HepG2 (cell line): ENCODE data around the gene PSMG1. TPM values are rescaled to one million over a fixed set of nuclear protein-coding genes. Genes with fewer than 3 reads are reported as not detected.
A peak's percentile ranks its signal among the peaks of the same experiment; 100 is the strongest.

Source experiments
- ARID2 ChIP-seq: sonication (generic); formaldehyde crosslinking; IDR thresholded peaks from 2 replicates; pipeline ENCODE4 v1.8.1; 2022; ENCODE audit warnings: mild to moderate bottlenecking, missing genetic modification reagents, borderline replicate concordance
- CEBPZ ChIP-seq: IDR thresholded peaks from 2 replicates; pipeline ENCODE4 v1.6.1; 2012; ENCODE audit warnings: low read length, improper control_type of control experiment
- FOSL2 ChIP-seq: sonication (generic); formaldehyde crosslinking; IDR thresholded peaks from 2 replicates; pipeline ENCODE4 v1.4.0; 2020; ENCODE audit warnings: missing genetic modification reagents
- NR2F6 ChIP-seq, 2 experiments: IDR thresholded peaks; 2 replicates each; pipeline ENCODE4 v1.6.1; 2016; ENCODE audit warnings: antibody characterized with exemption in 1 of 2, mild to moderate bottlenecking in 1 of 2
- RXRA ChIP-seq: sonication (generic); formaldehyde crosslinking; IDR thresholded peaks from 2 replicates; pipeline ENCODE4 v1.5.1; 2020; ENCODE audit warnings: missing genetic modification reagents
- SMAD1 ChIP-seq: sonication (generic); formaldehyde crosslinking; IDR thresholded peaks from 2 replicates; pipeline ENCODE4 v1.4.0; 2020; ENCODE audit warnings: missing genetic modification reagents, low read depth, mild to moderate bottlenecking, borderline replicate concordance
- ZNF362 ChIP-seq: sonication (generic); formaldehyde crosslinking; IDR thresholded peaks from 2 replicates; pipeline ENCODE4 v1.4.0; 2020; ENCODE audit warnings: missing genetic modification reagents, mild to moderate bottlenecking, borderline replicate concordance
- ZNF501 ChIP-seq: sonication (generic); formaldehyde crosslinking; IDR thresholded peaks from 2 replicates; pipeline ENCODE4 v1.5.1; 2020; ENCODE audit warnings: mild to moderate bottlenecking, moderate library complexity, missing genetic modification reagents
- ZNF713 ChIP-seq: sonication (generic); formaldehyde crosslinking; IDR thresholded peaks from 2 replicates; pipeline ENCODE4 v1.4.0; 2020; ENCODE audit warnings: mild to moderate bottlenecking, missing genetic modification reagents
- polyA plus RNA-seq, 8 experiments: library from polyadenylated mRNA; depleted of rRNA in 3 of 8; stranded (reverse) in 7 of 8; unstranded in 1 of 8; fragments of >200 nt; fragmentation: Illumina TruSeq in 4 of 8; extraction: Trizol in 4 of 8; gene quantifications; 2 replicates each; pipeline versions ENCODE4 v1.2.1 to v1.2.3, GENCODE V29; 2011 to 2016; ENCODE audit warnings: low read depth in 4 of 8, missing spikeins in 1 of 8, mixed read lengths in 1 of 8; ENCODE audit not compliant: insufficient read depth in 1 of 8
- total RNA-seq, 5 experiments: library from RNA; depleted of rRNA; stranded (reverse); fragments of >200 nt; fragmentation: Illumina TruSeq; extraction: Trizol; gene quantifications; 2 replicates each; pipeline ENCODE4 v1.2.3, GENCODE V29; 2016; ENCODE audit warnings: low read depth in 1 of 5
- TF ChIP-seq, protein P1 (sequence below), 2 experiments: IDR thresholded peaks; 2 replicates each; pipeline ENCODE4 v1.6.1; 2011 to 2012; ENCODE audit warnings: low read length in 2 of 2, borderline replicate concordance in 1 of 2, low read depth in 1 of 2, mild to moderate bottlenecking in 1 of 2, moderate library complexity in 1 of 2

PSMG1 gene
- total and polyA plus RNA-seq, 2 of the 13 experiments (the other 11 are each of a cell fraction or from before 2014, with no cell fraction given): 63.6 to 173 TPM

- TF ChIP-seq SMAD1 (CRISPR knock-in tag) (no peak), ZNF362 (CRISPR knock-in tag) (peak; percentile 62; the same call in 1 of the 2 replicates), NR2F6 (IDR thresholded peaks at IDR 0.05) (peak; percentile 79), NR2F6 (CRISPR knock-in tag; IDR thresholded peaks at IDR 0.05) (peak; percentile 82), FOSL2 (CRISPR knock-in tag) (peak; percentile 72), ZNF501 (no peak), ZNF713 (CRISPR knock-in tag) (no peak), ARID2 (CRISPR knock-in tag) (no peak), RXRA (CRISPR knock-in tag) (peak; percentile 62; the same call in 1 of the 2 replicates), CEBPZ (no peak)
- TF ChIP-seq, protein P1, sequence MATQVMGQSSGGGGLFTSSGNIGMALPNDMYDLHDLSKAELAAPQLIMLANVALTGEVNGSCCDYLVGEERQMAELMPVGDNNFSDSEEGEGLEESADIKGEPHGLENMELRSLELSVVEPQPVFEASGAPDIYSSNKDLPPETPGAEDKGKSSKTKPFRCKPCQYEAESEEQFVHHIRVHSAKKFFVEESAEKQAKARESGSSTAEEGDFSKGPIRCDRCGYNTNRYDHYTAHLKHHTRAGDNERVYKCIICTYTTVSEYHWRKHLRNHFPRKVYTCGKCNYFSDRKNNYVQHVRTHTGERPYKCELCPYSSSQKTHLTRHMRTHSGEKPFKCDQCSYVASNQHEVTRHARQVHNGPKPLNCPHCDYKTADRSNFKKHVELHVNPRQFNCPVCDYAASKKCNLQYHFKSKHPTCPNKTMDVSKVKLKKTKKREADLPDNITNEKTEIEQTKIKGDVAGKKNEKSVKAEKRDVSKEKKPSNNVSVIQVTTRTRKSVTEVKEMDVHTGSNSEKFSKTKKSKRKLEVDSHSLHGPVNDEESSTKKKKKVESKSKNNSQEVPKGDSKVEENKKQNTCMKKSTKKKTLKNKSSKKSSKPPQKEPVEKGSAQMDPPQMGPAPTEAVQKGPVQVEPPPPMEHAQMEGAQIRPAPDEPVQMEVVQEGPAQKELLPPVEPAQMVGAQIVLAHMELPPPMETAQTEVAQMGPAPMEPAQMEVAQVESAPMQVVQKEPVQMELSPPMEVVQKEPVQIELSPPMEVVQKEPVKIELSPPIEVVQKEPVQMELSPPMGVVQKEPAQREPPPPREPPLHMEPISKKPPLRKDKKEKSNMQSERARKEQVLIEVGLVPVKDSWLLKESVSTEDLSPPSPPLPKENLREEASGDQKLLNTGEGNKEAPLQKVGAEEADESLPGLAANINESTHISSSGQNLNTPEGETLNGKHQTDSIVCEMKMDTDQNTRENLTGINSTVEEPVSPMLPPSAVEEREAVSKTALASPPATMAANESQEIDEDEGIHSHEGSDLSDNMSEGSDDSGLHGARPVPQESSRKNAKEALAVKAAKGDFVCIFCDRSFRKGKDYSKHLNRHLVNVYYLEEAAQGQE (IDR thresholded peaks at IDR 0.05; ENCODE audit: borderline replicate concordance in 1 of 2, low read depth in 1 of 2, low read length in 2 of 2): no peak
Observed at GRCh38 chr21:39132248-39132647, 51.0 kb downstream of the PSMG1 start (continued).
